GM19468 (cell line): ENCODE data around the gene MKLN1.
"Not testable (repeated sequence)": the region's sequence is repeated elsewhere in the genome, so short reads cannot be mapped to it uniquely, and the experiment has no call there.

Experiments used
- ATAC-seq: cut with Tn5 transposase; IDR thresholded peaks from one replicate; pipeline ENCODE4 v1.9.1; 2021; ENCODE audit warnings: mild to moderate bottlenecking, moderate library complexity, moderate number of reproducible peaks; ENCODE audit not compliant: unreplicated experiment; ENCODE audit errors: extremely low read depth

Gene MKLN1

DNA sequence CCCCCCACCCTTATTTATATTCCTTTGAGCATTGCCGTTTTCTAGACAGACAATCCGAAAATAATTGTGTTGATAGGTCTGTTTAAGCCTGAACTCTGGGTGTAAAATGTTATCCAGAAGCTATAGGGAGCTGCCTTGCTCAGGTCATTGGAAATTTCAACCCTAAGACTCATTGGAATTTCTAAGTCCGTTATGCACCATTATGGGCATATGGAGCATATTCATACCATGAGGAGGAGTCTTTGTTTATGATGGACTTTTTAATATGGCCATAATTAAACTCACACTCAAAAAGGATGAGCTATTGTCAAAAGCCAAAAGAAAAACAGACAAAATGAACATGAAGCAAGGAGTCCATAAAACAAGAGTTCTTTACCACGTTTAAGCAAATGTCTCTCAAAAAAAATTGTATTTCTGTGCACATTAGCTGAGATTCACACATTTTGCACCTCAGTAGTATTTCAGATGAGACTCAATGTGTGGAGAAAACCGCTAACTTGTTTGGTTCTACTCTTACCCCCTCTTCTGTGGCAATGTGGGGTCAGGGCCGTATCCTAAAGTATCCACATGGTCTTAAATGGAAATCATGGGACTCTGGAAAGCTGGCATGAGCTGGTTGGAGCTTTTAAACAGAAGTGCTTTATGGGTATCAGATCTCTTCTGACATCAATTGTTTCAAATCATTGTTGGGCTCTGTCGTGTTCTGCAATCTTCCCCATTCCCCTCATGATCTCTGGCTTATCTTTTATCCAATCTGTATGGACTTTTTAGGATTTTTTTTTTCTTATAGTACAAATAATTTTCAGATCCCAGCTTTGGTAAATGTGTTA lies 168.2 kb downstream of the MKLN1 start:
- ATAC-seq = no peak

GRCh38 chr7:131497454-131497853 lies 169.8 kb downstream of the MKLN1 start:
- no peak for ATAC-seq

GRCh38 chr7:131498237-131498885 lies 170.7 kb downstream of the MKLN1 start:
- no peak for ATAC-seq

DNA sequence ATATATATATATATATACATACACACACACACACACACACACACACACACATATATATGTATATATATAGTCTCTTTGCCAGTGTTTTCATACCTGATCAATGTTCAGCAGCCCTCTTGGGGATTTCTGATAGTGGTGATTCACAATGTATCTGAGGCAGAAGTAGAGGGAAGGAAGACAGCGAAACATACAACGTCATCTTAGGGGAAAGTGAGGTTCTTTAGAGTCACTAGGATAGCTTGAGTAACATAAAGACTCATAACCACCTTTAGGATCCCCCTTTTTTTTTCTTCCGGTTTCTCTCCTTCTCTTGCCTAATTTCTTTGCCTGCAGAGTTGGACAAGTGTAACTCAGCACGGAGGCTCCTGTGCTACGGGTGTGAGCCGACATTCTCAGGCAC lies 172.1 kb downstream of the MKLN1 start:
- no peak for ATAC-seq

DNA sequence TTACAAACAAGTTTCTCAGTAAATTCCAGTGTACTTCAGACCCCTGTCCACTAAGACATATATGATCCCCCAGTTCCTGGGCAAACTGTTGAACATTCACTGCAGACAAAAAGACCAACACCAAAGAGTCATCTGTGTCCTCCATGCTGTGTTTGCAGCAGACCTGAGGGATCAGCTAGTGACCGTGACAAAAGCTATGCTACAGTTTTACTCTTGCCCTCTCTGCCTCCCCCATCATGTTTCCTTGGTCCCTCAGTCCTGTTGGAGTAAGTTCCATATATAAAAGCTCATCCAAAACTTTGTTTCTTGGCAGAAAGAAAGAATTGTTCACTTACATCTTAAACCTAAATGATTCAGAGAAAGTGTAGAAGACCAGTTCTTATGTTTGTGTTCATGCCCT lies 172.7 kb downstream of the MKLN1 start:
- ATAC-seq = no peak

DNA sequence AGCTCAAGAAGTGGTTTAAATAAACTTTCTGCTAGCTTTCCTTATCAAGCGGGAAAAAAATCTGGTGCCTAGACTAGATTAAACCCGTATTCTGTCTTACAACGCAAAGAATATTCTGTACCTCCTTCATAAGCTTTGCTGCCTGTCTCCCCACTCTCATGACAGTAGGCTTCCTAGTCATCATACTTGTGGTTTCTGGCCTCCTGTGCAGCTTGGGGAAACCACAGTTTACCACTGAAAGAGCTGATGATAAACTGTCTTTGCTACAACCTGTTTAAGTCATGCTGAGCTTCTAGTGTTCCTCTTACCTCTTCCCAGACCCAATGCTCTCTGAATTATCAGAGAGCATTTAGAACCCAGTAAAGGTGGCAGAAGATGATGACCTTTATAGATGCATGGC lies 173.7 kb downstream of the MKLN1 start:
- ATAC-seq = no peak

DNA sequence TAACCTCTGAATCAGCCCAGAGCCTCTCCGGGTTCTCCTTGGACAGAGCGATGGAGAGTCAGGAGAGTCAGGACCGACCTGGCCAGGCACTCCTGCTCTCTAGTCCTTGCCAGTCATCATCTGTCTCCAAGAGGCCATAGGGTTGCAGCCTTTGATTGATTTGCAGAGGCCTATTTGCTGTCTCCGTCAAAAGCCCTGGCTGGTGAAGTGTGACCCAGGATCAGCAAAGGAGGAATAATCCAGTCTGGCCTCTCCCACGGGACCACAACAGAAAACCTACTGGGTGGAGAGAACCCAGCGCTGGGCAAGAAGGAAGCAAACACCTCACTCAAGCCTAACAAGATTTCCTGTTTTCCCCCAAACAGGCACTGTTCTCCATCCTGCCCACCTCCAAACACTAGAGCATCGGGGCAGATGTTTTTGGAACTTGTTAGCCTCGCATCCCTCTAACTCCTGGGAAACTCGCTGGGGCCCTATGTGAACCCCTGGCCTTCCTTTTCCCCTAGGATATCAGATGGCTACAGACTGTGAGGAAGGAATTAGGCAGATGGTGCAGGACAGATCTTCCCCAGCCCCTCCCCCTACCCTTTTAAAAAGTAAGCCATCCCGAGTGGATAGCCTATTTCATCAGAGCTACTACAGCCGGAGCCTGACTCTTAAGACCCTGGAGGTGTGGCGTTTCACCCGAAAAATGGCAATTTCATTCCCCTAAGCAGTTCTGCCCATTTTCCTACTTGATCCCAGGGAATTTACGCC lies 174.4 kb downstream of the MKLN1 start:
- no peak for ATAC-seq

- no peak for ATAC-seq
Observed at GRCh38 chr7:131502810-131503508, 175.3 kb downstream of the MKLN1 start.

DNA sequence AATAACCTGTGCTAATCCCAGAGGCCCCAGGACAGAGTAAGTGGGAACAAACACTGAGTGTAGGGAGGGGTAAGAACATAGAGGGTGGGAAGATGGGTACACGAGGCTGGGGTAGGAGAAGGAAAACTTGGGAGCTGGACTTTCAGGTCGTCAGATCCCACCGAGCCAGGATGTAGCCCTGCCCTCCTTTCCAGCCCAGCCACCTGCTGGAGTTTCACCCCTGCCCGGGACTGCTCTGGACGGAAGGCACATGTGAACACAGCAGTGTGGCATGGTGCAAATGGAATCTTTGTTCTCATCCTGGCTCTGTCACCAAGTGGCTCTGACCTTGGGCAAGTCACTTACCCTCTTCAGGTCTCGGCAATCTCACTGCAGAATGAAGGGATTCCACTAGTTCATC lies 176.0 kb downstream of the MKLN1 start:
- no peak for ATAC-seq

GRCh38 chr7:131504157-131504899 lies 176.7 kb downstream of the MKLN1 start:
- ATAC-seq = no peak

- ATAC-seq = not testable (repeated sequence)
Observed at GRCh38 chr7:131505037-131505620, 177.5 kb downstream of the MKLN1 start.

GRCh38 chr7:131505636-131506557 lies 178.2 kb downstream of the MKLN1 start:
- no peak for ATAC-seq

GRCh38 chr7:131506597-131506996 lies 178.9 kb downstream of the MKLN1 start:
- no peak for ATAC-seq

GRCh38 chr7:131507592-131508331 lies 180.1 kb downstream of the MKLN1 start:
- peak; percentile 38 for ATAC-seq

GRCh38 chr7:131508754-131509486 lies 181.2 kb downstream of the MKLN1 start:
- ATAC-seq = no peak

DNA sequence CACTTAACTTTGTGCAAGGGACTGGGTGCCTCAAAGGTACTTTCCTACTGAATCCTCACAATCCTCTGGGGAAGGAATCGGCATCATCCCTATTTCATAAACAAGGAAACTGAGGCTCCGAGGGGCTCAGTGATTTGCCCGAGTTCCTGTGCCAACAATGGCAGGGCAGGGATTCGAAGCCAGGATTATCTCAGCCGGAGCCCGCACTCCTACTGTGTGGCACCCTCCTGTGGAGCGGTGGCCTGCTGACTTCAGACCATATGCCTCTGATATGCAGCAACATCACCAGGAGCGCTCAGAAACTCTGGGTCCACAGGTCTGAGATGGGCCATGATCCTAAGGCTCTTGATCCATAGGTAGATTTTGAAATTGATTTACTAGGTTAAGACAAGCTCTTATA lies 182.1 kb downstream of the MKLN1 start:
- ATAC-seq = no peak

- no peak for ATAC-seq
Observed at GRCh38 chr7:131511071-131511470, 183.4 kb downstream of the MKLN1 start.
